Stimulated activated CD4-positive, alpha-beta T cell treated with anti-CD3 and anti-CD28 coated beads, TNF-alpha, amount 100 ng/mL, for 24 hours (primary cell): ENCODE data around the gene NCKAP5.

Source experiments
- DNase-seq, 3 experiments: peaks; one replicate each; pipeline ENCODE4 v3.0.0-alpha.2; 2020; ENCODE audit warnings: low read depth in 3 of 3

Gene NCKAP5

DNA sequence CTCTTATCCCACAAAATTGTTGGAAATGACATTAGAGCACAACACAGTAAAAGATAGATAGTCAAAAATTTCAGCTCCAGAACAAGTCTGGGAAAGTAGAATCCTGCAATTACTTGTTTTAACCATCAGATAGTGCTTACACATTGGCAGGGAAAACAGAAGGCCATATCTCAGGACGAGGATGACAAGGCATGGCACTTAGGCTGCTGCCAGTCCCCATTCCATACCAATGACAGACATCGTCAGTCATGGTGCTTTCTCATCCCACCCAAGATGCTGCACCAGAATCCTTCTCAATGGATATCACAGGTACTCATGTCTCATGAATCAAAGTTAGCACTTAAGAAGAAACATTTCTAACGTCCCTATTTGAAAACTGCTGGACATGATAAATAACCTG, 187.3 kb downstream of the NCKAP5 start:
- DNase-seq = no peak

DNA sequence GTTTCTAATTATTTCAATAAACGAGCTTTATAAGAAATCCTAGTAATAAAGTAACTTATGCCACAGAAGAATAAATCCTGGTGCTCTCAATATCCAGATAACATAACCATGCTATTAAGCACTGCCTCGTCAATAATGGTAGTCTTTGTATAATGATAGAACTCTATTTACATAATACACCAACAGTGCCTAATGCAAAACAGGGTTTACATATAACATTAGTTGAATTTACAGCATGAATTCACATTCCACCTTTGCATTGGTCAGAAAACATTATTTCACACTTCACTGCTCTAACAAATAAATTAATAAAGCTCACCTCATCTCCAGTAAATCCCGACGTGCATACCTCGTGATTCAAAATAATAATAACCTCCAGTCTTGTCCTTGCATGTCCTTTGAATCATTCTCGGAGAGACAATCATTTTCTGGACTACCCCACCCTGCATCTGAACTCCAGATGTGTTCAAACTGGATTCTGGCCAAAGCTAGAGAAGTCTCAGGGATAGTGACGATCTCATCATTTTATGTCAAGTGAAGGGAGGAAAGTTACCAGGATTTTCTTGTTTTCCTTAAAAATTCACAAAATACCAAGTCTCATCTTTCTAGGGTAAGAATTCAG, 189.2 kb downstream of the NCKAP5 start:
- no peak for DNase-seq

DNA sequence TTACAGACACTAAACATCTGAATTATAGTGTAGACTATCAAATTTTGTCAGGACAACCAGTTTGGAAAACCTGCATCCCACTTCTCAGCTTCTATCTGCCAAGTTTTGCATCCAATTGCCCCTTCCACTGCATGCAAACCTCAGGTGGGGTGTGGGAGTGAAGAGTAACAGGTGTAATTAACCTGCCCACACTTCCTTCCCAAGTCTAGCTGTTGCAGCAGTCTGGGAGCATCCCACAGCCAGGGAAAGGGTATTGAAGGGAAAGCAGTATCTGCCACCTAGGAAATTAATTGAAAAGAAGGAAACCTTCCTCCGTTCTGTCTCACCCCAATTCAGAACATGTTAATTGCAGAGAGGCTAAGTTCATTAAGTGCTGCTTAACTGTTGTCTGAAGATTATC, 189.9 kb downstream of the NCKAP5 start:
- no peak for DNase-seq

DNA sequence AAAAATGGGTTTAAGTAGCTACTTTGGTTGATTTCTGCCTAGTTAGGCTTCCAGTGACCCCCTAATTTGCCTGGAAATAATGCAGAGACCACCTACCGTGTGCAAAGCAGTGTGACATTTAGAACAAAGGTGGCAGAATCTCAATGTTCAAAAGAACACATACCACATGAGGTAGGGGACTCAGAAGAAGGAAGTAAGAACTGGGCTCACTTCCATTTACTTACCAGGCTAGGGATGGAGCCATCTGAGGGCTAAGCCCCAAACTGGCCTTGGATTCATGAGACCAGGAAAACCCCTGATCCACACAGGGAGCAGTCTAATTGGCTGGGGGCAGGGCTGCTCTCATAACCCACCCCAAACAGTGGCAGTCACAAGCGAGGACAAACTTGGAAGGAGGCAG, 190.7 kb downstream of the NCKAP5 start:
- no peak for DNase-seq

DNA sequence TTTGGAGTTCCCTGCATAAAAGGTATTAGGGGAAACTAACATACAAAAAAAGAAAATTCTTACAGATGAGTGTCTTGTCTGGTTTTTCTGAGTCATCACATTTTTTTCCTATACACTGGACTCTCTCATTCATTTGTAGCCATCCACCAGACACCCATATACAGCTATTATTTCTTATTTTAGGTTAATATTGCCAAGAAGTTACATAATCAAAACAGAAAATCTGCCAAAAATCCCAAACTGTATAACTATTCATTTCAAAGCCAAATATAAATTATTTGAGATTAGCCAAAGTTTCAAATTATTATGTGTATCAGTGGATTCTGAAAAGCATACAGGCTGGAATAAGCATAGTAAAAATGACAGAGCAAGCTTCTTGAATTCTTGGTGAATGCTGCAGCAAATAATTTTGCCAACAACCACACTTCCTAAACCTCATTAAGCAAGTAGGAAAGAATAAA, 191.2 kb downstream of the NCKAP5 start:
- no peak for DNase-seq

DNA sequence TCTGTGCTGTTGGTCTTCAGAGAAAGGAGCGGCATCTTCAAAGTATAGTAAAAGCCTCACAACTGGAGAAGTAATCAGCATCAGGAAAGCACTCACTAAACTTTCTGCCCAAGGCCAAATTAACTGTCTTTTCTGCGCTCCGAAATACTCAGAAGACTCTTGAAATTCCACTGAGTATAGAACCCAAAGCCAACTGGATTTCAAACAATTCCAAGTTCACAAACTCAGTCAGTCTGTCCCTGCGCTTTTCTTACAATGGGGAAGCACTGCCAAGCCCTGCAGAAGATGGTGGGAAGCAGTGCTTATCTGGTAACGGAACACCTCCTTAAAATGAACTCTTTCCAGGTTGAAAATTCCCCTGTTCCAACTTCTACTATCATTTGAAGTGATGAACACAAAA, 193.5 kb downstream of the NCKAP5 start:
- no peak for DNase-seq

DNA sequence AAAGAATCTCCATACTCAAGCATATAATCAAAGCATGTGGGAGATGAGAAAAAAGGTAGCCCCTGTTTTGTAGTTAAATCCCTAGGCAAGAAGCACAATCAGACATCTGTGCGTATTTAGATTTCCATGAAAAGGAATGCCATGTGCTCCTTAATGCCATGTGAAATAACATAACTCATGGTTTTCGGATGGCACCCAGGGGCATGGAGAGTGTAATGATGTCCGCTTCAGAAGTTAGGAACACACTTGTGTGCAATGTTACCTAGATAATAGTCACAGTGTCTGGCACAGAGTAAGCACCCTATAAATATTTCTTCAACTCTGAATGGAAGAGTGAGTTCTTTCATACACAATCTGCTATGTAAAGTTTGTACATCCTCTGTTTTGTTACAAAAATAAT, 197.0 kb downstream of the NCKAP5 start:
- DNase-seq = no peak

DNA sequence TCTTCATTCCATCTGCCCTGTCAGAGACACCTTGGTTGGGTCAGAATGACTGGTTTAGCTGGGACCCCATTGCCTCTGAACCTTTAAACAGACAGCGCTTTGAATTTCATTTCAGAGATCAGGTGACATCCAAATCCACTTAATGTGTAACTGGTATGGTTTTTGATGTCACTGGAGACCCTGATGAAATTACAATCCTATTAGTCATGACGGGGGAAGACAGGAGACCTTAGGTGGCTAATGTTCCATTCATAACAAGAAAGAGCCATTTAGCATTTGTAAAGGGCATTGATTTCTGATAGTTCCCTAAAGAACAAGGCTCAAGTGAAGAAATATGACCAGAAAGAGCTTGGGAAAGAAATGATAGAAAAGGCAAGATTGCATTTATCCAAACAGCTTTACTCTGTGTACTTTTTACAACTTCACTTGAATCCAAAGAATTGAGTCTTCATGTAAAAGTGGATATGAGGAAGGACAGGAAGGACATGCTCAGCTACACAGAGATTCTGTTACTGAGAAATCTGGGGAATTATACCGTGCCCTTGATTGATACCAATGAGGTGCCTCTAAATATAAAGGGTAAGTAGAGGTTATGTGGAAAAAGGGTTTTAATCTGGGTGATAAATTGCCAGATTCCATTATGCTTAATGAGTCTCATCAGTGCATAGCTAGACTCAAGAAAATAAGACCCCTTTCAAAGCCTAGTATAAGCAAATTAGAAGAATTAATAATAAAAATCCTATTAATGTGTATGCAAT, 198.2 kb downstream of the NCKAP5 start:
- DNase-seq = no peak

DNA sequence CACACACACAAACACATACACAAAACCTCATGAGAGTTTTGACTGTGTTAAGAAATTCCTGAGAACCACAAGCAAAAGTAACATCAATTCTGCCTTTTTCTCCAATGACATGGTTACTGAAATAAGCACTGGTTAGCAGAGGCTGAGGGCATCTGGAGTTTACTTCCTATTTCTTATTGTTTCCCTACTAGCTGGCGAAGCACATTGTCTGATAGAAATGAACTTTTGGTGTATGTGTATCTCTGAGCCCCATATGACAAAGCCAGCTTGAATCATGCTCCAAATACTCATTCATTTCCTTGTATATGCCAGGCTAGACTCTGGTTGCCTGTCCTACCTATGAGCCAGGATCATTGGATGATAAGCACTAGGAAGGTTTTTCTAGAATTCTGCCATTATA, 203.1 kb downstream of the NCKAP5 start:
- no peak for DNase-seq

DNA sequence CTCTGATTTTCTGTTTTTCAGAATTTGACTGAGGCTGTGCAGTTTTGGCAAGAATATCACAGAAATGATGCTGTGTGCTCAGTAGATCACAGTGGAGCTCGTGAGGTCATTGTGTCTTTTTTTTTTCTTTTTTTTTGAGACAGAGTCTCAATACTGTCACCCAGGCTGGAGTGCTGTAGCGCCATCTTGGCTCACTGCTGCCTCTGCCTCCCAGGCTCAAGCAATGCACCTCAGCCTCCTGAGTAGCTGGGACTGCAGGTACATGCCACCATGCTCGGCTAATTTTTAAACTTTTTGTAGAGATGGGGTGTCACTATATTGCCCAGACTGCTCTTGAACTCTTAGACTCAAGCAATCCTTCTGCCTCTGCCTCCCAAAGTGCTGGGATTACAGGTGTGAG, 203.6 kb downstream of the NCKAP5 start:
- no peak for DNase-seq

DNA sequence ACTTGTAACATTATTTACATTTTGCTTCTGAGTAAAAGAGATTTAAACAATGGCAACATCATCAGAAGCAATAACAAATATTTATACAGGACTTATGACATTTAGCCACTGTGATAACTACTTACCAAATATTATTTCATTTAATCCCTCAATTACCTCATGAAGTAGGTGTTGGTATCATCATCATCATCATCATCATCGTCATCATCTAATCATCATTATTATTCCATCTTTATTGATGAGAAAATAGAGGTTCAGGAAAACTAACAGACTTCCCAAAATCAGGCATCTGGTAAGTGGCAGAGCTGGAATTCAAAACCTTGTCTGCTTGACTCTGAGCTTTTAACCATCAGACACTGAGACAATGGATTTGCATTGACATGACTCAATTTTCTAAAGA, 204.4 kb downstream of the NCKAP5 start:
- DNase-seq = no peak

DNA sequence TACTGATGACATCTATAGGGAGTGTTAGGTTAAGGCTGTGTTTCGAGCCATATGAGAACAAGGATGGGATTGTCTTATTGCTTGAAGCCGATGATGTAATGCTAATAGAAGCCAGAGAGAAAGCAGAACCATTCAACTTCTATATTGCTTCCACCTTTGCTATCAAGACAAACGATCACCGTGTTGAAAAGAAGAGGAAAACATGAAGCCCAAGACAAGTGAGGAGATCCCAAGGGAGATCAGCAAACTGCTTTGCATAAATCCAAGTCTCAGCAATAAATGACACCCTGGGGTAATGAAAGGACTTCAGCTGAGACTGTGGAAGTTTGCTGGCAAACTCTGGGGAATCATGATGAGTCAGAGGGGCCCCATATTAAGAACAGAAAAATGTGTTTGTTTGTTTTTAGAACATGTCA, 206.2 kb downstream of the NCKAP5 start:
- DNase-seq = no peak

DNA sequence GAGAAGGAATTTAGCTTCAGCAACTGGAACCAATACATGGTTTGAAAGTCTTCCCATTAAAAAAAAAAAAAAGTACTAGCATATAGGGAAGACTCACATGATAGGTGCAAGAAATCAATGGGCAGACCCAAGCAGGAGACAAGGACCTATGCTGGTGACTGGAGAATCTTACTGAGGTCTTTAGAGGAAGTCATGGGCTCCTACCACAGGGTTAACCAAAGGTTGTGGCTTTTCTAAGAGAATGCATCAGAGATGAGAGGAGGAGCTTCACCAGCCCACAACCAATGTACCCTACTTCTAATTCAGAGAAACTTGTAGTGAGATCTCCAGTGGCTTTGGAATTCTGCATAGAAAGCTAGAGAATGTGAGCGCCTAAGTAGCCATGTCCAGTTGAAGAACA, 207.4 kb downstream of the NCKAP5 start:
- DNase-seq = no peak

DNA sequence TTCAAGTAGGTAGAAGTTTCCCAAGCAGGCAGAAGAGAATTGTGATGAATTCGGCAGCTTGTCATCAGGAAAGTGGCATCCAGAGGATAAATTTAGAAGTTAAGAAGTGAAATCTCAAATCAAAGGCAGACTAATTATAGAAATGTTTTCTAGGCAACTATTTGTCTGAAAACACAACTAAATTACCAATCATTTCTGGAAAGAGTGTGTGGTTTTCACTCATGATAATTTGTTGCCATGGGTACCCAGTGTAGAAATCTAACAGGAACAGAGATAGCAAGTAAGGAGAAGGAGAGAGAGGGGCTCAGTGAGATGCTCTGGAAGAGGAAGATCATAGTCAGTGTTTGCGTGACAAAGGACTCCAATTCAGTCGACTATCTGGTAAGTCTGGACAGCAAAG, 208.1 kb downstream of the NCKAP5 start:
- DNase-seq = no peak

DNA sequence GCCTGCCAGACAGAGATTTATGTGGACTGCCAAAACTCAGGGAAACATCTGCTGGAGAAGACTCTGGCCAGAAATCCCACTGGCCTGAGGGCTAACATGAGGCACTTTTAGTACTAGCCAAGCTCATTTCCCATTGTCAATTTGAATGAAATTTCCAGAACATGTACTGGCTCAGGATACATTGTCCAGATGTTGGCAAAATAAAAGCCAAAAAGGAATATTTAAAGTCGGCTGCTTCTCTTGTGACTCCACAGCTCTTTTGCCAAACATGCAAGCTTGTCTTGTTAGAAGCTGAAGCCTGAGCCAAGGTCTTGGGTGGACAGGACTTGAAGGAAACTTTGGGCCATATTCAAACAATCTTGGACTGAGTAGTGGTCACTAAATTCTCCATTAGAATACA, 215.5 kb downstream of the NCKAP5 start:
- no peak for DNase-seq

DNA sequence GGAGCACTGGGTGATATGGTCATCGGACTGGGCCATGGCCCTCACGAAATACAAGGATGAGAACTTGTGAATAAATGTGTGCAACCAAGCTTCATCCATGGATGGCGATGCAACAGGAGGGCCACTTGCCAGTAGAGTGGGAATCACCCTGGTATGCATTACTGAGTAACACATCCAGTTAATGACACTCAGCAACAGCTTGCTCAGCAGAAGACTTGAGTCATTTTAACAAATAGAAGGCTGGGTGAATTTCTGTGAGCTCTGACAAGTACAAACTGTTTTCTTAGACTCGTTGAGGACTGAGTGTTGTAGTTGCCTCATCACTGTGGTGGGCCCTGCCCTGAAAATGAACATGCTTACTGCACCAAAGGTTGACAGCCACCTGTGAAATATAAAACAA, 221.6 kb downstream of the NCKAP5 start:
- no peak for DNase-seq

DNA sequence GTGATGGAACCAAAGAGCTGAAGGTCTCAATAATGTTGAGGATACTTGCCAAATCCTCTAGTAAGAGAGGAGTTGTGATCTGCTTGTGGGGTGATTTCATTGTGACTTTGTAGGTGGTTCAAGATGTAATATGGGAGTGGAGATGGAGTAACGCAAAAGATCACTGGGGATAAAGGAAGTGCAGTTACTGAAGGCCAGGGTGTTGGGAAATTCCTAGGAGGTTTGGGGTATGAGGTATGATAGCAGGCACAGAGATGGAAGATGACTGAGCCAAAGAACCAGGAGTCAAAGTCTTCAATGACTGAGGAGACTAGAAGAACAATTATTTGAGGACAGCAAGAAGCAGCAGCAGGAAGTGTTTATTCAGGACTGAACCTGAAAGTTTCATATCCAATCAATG, 222.6 kb downstream of the NCKAP5 start:
- DNase-seq = no peak

DNA sequence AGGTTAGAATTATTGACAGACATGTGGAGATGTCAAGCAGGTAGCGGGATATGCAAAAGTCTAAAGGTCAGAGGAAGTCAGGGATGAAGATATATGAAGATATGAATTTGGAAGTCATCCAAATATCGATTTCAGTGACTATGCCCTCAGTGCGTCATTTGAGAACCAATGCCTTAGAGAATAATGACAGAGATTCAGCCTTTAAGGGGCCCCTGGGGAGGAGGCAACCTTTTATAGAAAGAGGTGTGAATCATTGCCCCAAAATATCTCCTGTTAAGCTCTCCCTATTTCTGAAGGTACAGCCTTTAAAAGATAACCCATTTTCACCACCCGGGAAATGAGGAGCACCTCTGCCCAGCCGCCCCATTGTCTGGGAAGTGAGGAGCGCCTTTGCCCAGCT, 223.4 kb downstream of the NCKAP5 start:
- DNase-seq = no peak

DNA sequence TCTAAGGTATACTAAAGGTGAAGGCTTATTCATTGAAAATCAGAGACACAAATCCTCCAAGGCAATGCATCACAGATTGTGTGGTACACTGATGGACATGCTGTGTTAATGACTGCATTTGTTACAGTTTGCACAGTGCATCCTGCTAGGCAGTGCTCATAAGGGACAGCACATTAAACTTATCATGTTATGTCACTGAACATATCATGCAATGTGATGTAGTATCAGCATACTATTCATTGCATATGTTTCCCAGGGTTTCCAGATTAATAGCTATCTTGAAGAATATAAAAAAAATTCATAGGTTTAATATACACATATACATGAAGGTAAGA, 225.3 kb downstream of the NCKAP5 start:
- DNase-seq = no peak

DNA sequence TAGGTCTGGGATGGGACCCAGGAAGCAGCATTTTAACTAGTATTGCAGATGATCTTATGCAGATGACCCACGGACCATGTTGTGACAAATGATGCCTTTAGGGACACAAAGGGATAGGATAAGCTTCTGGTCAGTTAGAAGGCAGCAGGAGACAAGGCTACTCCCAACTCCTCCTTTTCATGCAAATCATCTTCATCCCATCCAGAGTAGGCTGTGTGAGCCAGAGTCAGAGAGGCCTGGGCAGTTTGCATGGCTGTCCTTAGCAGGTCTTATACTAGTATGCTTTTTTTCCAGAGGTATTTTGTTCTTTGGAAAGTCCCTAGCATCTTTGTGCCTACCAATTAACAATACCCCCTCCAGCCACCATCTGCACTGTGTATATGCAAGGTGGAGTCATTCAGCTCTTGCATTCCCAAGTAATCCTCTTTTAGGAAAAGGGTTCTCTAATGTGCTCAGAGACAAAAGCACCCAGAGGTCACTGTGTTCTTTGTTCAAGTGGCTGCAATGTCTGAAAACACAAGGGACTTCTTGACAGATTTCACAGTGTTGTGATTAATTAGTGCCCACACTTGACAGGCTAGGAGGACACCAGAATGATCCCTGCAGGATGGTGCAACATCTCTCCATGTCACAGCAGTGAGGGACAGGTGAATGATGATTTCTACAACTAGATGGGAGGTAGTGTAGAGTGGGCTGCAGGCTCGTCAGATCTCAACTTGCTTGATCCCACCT, 225.8 kb downstream of the NCKAP5 start:
- no peak for DNase-seq

DNA sequence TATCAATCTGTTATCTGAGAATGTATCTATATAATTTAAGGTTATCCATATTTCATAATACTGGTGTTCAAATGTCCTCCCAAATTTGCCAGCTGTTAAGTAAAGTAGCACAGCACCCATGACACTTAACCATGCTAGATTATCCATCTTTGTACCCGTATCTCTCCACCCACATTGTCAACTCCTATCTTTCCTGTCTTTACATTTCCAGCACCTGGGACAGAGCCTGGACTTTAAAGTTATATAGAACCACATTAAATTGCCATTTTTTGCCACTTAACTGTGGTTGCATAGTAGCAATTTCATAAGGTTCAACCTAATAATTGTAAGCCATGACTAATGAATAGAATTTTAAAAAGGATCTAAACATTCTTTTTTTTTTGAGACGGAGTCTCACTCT, 226.7 kb downstream of the NCKAP5 start:
- no peak for DNase-seq

DNA sequence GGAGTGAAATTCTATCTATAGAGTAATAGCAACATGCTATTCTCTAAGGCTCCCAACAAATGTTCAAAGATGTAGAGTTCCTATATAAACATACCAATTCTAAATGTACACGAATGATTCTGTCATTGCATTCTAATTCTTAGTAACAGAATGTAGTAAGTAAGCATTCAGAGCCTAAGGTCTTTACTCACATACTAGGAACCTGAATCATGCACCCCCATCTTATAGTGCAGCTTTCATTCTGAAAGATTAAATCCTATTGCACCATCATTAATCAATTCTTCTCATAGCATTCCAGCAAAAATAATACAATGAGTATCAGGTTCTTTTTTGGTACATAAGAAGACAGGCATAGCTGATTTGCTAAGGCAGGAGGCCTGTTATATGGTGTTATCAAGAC, 230.0 kb downstream of the NCKAP5 start:
- no peak for DNase-seq

DNA sequence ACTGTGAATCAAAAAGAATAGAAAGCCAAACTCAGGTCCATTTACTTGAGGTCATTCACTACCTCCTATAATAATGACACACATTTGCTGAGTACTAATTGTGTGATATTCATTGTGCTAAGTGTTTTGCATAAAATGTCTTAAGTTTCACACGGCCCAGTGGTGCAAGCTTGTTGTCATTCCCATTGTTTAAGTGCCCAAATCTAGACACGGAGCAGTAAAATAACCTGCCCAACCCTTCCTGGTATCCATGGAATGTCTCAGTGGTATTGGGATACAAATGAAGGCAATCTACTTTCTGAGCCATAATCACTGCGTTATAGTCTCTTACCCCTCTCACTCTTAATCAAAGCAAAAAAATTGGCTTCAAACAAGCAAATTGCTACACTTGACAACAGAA, 233.3 kb downstream of the NCKAP5 start:
- no peak for DNase-seq
